ENCODE data around the gene NLRP9.

The NLRP9 gene

GRCh38 chr19:55672418-55672817 is 65.8 kb downstream of the NLRP9 start:
- DNase-seq = no peak

- DNase-seq = no peak
These were observed 67.2 kb downstream of the NLRP9 start for GRCh38 chr19:55671054-55671378.

- no peak for DNase-seq
These were observed 67.7 kb downstream of the NLRP9 start for GRCh38 chr19:55670280-55671053.

GRCh38 chr19:55669418-55670279 is 68.6 kb downstream of the NLRP9 start:
- no peak for DNase-seq

- no peak for DNase-seq
These were observed 69.4 kb downstream of the NLRP9 start for GRCh38 chr19:55668603-55669348.

- DNase-seq = no peak
These were observed 70.2 kb downstream of the NLRP9 start for GRCh38 chr19:55667958-55668357.

- DNase-seq = no peak
These were observed 70.7 kb downstream of the NLRP9 start for GRCh38 chr19:55667511-55667910.

GRCh38 chr19:55667006-55667381 is 71.2 kb downstream of the NLRP9 start:
- DNase-seq = no peak

GRCh38 chr19:55666343-55667005 is 71.7 kb downstream of the NLRP9 start:
- DNase-seq = no peak

- DNase-seq = no peak
These were observed 74.2 kb downstream of the NLRP9 start for GRCh38 chr19:55663846-55664536.

- DNase-seq = no peak
These were observed 76.4 kb downstream of the NLRP9 start for GRCh38 chr19:55661826-55662225.

- DNase-seq = no peak
These were observed 77.2 kb downstream of the NLRP9 start for GRCh38 chr19:55660991-55661390.

- no peak for DNase-seq
These were observed 77.8 kb downstream of the NLRP9 start for GRCh38 chr19:55660404-55660803.

GRCh38 chr19:55659822-55660221 is 78.4 kb downstream of the NLRP9 start:
- DNase-seq = no peak

- DNase-seq = no peak
These were observed 79.2 kb downstream of the NLRP9 start for GRCh38 chr19:55658846-55659459.
